ENCODE measurements around the gene FBXO3. TPM values are rescaled to one million over a fixed set of nuclear protein-coding genes. Genes with fewer than 3 reads are reported as not detected.

Gene FBXO3
- total and polyA plus RNA-seq, 12 donors: 21.9 to 72.5 (median 55.7) TPM

DNA sequence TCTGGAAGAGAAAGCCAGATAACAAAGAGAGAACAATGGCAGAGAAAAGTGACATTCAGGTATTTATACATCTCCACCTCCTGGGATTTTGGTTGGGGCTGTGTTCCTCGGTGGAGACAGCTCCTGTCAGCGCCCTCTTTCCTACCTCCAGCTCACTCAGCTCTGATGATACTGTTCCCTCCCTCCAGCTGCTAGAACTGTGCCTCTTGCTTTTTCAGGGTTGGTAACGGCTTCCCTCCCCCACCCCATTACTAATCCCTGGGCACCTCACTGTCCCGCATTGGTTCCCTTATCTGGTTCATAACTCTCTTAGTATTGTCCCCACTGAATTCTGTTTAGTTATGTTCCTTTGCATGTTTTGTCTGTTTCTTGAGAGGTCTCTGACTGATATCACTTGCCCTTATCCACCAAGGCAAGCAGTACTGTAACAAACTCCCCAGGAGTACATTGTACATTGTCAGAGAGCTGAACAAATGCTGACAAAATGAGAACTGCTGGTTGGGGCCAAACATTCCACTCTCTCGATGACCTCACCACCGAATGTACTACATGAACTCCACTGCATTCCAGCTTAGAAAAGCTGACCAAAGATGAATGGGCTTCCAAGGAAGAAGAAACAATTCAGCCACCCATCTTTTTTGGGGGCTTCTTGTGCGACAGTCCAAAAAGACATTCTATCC, 5.7 kb upstream of the FBXO3 start:
- Histone ChIP-seq H3K36me3 (no peaks in the 10 kb centered on the region), H3K4me1 (peaks cover 0 to 44% (median 22%) of the 10 kb centered on the region in 9 donors), H3K27ac (peak overlapping the region in 4 of 10 donors; percentile 29 to 60 (median 48)), H3K4me3 (no peak overlapping the region), H3K9me3 (no peaks in the 10 kb centered on the region), H3K27me3 (peaks cover 0 to 19% (median 0%) of the 10 kb centered on the region in 7 donors)
- no peak for DNase-seq
- TF ChIP-seq, protein P1, sequence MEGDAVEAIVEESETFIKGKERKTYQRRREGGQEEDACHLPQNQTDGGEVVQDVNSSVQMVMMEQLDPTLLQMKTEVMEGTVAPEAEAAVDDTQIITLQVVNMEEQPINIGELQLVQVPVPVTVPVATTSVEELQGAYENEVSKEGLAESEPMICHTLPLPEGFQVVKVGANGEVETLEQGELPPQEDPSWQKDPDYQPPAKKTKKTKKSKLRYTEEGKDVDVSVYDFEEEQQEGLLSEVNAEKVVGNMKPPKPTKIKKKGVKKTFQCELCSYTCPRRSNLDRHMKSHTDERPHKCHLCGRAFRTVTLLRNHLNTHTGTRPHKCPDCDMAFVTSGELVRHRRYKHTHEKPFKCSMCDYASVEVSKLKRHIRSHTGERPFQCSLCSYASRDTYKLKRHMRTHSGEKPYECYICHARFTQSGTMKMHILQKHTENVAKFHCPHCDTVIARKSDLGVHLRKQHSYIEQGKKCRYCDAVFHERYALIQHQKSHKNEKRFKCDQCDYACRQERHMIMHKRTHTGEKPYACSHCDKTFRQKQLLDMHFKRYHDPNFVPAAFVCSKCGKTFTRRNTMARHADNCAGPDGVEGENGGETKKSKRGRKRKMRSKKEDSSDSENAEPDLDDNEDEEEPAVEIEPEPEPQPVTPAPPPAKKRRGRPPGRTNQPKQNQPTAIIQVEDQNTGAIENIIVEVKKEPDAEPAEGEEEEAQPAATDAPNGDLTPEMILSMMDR (IDR thresholded peaks at IDR 0.05): no peak
- 30 to 46% methylated on average over 7 of the region's 7 CpGs for WGBS, 2 donors
- intact Hi-C loops (cut with DNase I): loop anchor here in 1 of 10 donors (10.0 kb wide), 1 partner anchor 895 kb away; no protein-coding TSS in a partner anchor
- ATAC-seq: peak; percentile 40 to 85 (median 65)

DNA sequence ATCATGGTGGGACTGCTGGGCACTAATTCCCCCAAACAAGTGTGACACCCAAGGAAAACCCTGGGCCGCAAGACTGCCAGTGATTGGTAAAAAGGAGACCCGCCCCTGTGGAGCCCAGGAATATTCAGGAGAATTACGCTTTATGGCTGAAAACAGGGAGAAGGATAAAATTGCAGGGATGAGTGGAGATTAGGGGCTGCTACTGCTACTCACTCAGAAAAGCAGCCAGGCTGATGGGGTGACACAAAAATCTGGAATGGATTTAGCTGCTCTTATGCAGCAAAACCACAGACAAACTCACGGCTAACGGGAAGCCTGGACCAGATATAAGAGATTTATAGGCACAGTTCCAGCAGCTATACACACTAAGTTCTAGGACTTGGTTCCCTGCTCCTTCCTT, 4.4 kb upstream of the FBXO3 start:
- H3K27me3 ChIP-seq: peaks cover 0 to 14% (median 0%) of the 10 kb centered on the region in 7 donors
- intact Hi-C loops (cut with DNase I): no loop called here
- no peak overlapping the region for H3K4me3 ChIP-seq
- no peaks in the 10 kb centered on the region for H3K9me3 ChIP-seq
- WGBS, 2 donors: 37 to 47% methylated on average over 5 of the region's 5 CpGs
- TF ChIP-seq, protein P1 (IDR thresholded peaks at IDR 0.05): no peak
- no peak for ATAC-seq
- H3K27ac ChIP-seq: peak overlapping the region in 1 of 10 donors; percentile 14
- H3K4me1 ChIP-seq: peaks cover 0 to 47% (median 26%) of the 10 kb centered on the region in 9 donors
- DNase-seq: no peak
- H3K36me3 ChIP-seq: no peaks in the 10 kb centered on the region

DNA sequence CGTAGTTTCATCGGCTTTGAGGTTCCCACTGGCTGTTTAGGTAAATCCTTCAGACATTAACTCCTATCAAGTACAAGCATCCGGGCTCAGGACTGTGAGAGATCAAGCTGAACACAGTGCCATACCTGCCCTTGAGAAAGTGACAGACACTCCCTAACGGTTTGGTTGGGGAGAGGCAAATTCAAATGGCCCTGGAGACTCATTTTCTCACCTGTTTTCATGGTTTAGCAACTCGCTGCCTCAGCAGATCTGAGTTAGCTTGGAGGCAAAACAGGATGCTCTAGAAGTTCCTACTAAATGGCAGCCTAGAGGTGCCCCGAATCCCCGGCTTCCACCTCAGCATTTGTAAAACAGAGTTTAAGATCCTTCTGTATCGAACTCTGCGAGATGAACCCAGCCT, 3.6 kb upstream of the FBXO3 start:
- Histone ChIP-seq H3K27ac (no peak overlapping the region), H3K27me3 (peaks cover 0 to 14% (median 0%) of the 10 kb centered on the region in 7 donors), H3K36me3 (no peaks in the 10 kb centered on the region), H3K4me3 (no peak overlapping the region), H3K9me3 (no peaks in the 10 kb centered on the region), H3K4me1 (peaks cover 0 to 55% (median 33%) of the 10 kb centered on the region in 9 donors)
- ATAC-seq (no peak), DNase-seq (no peak)
- intact Hi-C loops (cut with DNase I): no loop called here
- TF ChIP-seq, protein P1 (IDR thresholded peaks at IDR 0.05): no peak
- WGBS, 2 donors: 82 to 84% methylated on average over 9 of the region's 9 CpGs

DNA sequence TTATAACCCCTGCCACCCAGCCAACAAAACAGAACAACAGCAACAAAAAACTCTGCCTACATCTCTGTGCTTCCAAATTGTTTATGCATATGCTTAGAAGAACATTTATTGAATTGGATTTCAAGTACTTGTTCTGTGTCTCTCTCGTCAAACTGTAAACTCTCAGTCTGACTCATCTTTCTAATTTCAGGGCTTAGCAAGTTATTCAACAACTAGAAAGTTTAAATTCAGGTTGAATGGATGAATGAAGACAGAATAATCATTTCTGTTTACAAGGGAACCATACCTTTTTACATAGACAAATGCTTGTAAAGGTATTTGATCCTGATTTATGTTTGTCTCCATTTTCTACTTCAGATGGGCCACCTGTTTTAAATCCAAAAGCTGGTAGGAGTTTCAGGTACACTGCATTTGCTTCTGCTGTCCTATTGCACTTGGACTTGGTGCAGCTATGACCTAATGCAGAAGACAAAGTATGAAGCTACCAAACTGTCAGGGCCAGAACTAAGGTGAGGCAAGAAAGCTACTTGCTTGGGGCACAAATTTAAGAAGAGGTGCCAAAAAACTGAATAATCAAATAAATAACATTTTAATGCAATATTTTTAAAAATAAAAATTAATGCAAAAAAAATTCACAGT, 1.6 kb upstream of the FBXO3 start:
- intact Hi-C loops (cut with DNase I): no loop called here
- no peaks in the 10 kb centered on the region for H3K36me3 ChIP-seq
- no peak overlapping the region for H3K27ac ChIP-seq
- H3K4me3 ChIP-seq: no peak overlapping the region
- TF ChIP-seq, protein P1 (IDR thresholded peaks at IDR 0.05): no peak
- WGBS, 2 donors: 48 to 59% methylated on average over 1 of the region's 1 CpG
- ATAC-seq: no peak
- no peaks in the 10 kb centered on the region for H3K9me3 ChIP-seq
- no peak for DNase-seq
- H3K27me3 ChIP-seq: peaks cover 0 to 14% (median 0%) of the 10 kb centered on the region in 7 donors
- peaks cover 0 to 72% (median 45%) of the 10 kb centered on the region in 9 donors for H3K4me1 ChIP-seq

All from heart right ventricle (tissue), 16 donors.